OCI-LY3 (cell line): Measurements from ENCODE around the gene HBQ1.

ENCODE experiments used
- EZH2phosphoT487 ChIP-seq: fragments of 200-600 bp; shearing (Covaris generic); IDR thresholded peaks from 2 replicates; pipeline ENCODE4 v1.6.1; 2018; ENCODE audit warnings: antibody characterized with exemption, mixed run types, low read depth
- TF ChIP-seq, protein P1 (sequence below): fragments of 200-600, 300-600 bp; sonication (generic); IDR thresholded peaks from 2 replicates; pipeline ENCODE4 v1.5.1; 2014; ENCODE audit warnings: antibody characterized with exemption, low read length, low read depth

DNA sequence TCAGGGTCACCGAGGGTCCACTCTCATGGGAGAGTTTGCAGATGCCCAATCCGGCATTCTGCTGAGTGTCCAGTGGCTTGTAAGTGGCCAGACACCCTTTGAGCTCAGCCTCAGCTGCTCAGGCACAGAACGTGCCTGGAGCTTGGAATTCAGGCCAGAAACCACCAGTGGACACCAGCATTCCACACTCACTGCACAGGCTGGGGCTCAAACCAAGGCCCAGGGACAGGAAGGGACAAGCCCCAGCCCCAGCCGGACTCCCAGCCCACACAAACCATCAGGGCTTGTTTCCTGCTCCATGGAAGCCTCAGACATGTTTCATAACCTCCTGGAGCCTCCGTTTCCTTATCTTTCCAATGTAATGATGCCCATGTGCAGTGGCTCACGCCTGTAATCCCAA is 36.8 kb upstream of the HBQ1 start:
- TF ChIP-seq, protein P1, sequence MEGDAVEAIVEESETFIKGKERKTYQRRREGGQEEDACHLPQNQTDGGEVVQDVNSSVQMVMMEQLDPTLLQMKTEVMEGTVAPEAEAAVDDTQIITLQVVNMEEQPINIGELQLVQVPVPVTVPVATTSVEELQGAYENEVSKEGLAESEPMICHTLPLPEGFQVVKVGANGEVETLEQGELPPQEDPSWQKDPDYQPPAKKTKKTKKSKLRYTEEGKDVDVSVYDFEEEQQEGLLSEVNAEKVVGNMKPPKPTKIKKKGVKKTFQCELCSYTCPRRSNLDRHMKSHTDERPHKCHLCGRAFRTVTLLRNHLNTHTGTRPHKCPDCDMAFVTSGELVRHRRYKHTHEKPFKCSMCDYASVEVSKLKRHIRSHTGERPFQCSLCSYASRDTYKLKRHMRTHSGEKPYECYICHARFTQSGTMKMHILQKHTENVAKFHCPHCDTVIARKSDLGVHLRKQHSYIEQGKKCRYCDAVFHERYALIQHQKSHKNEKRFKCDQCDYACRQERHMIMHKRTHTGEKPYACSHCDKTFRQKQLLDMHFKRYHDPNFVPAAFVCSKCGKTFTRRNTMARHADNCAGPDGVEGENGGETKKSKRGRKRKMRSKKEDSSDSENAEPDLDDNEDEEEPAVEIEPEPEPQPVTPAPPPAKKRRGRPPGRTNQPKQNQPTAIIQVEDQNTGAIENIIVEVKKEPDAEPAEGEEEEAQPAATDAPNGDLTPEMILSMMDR: no peak
- TF ChIP-seq EZH2phosphoT487: no peak
